Left hindlimb (tissue), 1 donor: ENCODE results near the gene SEC24A.
"Not testable (repeated sequence)": the region's sequence is repeated elsewhere in the genome, so short reads cannot be mapped to it uniquely, and the experiment has no call there.

Experiments used
- DNase-seq: peaks from one replicate; pipeline ENCODE4 v3.0.0-alpha.2; 2018

Gene SEC24A

DNA sequence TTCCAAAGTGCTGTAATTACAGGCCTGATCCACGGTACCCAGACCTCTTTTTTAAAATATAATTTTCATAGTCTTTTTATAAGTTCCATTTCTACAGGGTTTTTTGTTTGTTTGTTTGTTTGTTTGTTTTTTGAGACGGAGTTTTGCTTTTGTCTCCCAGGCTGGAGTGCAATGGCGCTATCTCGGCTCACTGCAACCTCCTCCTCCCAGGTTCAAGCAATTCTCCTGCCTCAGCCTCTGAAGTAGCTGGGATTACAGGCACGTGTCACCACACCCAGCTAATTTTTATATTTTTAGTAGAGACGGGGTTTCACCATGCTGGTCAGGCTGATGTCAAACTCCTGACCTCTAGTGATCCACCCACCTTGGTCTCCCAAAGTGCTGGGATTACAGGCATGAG, 2.1 kb downstream of the SEC24A start:
- DNase-seq: not testable (repeated sequence)

DNA sequence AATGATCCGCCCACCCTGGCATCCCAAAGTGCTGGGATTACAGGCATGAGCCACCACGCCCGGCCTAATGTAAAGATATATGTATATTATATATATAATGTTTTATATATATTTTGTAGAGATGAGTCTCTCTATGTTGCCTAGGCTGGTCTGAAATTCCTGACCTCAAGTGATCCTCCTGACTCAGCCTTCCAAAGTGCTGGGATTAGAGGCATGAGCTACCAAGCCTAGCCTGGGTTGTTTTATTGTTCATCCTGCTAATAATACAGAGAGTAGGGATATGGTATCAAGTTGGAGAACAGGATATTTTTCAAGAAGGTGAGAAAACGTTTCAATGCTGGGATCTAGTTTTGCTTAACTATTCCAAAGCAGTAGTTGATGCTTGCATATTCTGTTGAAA, 2.9 kb downstream of the SEC24A start:
- no peak for DNase-seq

DNA sequence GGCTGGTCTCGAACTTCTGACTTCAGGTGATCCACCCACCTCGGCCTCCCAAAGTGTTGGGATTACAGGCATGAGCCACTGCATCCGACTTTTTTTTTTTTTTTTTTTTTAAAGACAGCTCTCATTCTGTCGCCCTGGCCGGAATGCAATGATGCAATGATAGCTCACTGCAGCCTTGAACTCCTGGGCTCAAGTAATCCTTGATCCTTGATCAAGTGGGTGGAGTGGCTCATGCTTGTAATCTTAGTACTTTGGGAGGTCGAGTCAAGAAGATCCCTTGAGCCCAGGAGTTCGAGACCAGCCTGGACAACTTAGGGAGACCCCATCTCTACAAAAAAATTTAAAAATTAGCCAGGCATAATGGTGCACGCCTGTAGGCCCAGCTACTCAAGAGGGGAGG, 8.1 kb downstream of the SEC24A start:
- no peak for DNase-seq

DNA sequence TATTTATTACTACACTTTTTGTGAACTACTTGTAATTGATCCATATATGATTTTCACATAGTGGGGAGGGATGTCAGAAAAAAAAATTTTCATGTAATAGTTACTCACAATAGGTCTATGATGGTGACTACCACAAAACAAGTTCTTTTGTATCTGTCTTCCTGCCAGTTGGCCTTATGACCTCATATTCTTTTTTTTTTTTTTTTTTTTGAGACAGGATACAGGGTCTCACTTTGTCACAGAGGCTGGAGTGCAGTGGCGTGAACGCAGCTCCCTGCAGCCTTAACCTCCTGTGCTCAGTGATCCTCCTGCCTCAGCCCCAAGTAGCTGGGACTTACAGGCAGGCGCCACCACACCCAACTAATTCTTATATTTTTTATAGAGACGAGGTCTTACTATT, 10.9 kb downstream of the SEC24A start:
- DNase-seq: no peak

DNA sequence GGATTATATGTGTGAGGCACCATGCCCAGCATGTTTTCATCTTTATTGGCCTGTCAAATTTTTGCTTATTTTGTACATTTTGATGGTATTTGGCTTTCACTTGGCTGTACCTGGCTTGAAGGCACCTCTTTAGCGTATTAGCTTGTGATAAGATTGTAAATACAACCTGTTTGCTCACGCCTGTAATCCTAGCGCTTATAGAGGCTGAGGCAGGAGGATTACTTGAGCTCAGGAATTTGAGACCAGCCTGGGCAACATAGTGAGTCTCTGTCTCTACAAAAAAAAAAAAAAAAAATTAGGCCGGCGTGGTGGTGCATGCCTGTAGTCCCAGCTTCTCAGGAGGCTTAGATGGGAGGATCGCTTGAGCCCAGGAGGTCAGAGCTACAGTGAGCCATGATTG, 11.3 kb downstream of the SEC24A start:
- no peak for DNase-seq

DNA sequence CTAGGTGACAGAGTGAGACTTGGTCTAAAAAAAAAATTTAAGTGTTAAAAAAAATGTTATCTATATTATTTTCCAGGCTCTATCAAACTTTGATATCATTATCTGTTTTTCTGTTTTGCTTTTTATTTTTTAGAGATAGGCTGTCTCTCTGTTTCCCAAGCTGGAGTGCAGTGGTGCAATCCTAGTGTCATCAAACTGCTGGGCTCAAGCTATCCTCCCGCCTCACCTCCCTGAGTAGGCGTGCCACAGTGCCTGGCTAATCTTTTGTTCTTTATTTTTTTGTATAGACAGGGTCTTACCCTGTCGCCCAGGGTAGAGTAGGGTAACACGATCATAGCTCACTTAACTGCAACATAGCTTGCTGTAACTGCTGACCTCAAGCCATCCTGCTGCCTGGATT, 14.4 kb downstream of the SEC24A start:
- DNase-seq: no peak

DNA sequence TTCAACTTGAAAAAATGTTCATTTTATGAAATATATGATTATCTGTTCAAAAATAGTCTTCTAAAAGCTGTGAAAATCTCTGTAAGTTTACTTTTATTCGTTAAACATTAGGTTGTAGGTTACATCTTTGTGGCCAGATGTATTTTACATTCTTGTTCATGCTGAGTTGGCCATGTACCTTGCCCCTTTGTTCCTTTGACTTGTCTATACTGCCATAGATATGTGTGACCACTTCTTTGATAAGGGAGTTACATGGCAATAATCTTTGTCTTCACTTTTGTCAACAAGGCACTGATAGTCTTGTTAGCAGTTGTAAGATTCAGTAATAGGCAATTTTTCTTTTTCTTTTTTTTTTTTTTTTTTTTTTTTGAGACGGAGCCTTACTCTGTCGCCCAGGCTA, 15.9 kb downstream of the SEC24A start:
- DNase-seq: no peak

DNA sequence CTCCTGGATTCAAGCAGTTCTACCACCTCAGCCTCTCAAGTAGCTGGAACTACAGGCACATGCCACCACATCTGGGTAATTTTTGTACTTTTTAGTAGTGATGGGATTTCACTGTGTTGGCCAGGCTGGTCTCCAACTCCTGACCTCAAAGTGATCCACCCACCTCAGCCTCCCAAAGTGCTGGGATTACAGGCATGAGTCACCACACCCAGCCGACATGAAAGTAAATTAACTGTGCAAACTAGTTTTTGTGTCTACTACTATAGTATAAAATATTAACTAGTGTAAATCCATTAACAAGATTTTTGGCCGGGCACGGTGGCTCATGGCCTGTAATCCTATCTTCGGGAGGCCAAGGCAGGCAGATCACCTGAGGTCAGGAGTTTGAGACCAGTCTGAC, 25.0 kb downstream of the SEC24A start:
- not testable (repeated sequence) for DNase-seq

DNA sequence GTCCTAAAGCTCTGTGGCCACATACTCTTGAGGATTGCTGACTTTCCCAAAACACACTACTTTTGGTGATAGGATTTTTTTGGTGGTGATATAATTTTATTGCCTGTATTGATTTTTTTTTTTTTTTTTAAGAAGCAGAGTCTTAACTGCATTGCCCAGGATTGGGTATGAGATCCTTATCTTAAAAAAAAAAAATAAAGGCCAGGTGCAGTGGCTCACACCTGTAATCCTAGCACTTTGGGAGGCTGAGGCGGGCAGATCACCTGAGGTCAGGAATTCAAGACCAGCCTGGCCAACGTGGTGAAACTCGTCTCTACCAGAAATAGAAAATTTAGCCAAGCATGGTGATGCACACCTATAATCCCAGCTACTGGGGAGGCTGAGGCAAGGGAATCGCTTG, 28.8 kb downstream of the SEC24A start:
- DNase-seq: not testable (repeated sequence)

DNA sequence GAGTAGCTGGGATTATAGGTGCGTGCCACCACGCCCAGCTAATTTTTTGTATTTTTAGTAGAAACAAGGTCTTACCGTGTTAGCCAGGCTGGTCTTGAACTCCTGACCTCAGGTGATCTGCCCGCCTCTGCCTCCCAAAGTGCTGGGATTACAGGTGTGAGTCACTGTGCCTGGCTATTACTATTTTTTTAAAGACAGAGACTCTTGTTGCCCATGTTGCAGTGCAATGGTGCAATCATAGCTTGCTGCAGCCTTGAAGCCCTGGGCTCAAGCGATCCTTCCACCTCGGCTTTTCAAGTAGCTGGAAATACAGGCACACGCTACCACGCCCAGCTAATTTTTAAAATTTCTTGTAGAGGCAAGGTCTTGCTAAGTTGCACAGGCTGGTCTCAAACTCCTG, 41.6 kb downstream of the SEC24A start:
- not testable (repeated sequence) for DNase-seq

DNA sequence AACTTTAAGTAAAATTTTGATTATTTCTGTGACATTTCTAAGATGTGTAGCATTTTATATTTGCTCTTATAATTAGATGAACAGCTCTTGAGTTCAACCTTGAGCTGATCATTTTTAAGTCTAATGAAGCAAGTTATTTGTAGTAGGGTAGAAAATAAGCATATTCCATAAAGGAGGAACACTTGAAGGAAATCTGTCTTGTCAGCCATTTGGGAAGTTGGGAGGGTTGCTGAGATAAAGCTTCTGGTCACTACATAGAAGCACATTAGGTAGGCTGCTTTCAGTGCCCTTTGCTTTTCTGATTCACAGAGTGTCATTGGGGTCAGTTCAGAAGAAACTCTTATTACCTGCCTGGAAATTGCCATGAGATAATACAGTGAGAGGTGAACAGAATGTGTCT, 44.1 kb downstream of the SEC24A start:
- DNase-seq: no peak

DNA sequence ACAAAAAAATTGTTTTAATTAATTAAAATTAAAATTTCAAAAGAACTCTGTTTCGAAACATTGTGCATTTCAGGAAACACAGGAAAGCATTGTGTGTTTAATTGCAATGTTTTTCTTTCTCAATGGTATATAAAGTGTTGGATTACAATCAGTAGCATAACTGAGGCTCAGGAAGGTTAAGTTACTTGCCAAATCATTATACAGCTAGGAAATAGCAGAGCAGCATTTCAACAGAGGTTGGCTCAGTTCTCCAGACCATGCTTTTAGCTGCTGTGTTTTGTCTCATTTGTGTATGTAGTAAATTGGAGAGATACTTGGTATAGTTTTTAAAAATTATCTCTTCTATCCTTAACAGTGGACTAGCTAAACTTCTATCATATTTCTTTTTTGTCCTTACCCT, 59.7 kb downstream of the SEC24A start:
- no peak for DNase-seq

DNA sequence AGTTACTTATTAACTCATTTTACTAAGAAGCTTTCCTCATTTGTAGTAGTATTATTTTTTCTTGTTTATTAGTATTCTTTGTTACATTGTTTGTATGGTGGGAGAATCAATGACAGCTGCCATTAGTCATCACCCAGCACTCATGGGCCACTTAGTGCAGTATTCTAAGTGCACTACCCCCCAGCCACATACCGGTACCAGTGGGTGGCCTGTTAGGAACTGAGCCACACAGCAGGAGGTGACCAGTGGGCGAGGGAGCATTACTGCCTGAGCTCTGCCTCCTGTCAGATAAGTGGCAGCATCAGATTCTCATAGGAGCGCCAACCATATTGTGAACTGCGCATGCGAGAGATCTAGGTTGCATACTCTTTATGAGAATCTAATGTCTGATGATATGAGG, 65.5 kb downstream of the SEC24A start:
- DNase-seq: no peak

DNA sequence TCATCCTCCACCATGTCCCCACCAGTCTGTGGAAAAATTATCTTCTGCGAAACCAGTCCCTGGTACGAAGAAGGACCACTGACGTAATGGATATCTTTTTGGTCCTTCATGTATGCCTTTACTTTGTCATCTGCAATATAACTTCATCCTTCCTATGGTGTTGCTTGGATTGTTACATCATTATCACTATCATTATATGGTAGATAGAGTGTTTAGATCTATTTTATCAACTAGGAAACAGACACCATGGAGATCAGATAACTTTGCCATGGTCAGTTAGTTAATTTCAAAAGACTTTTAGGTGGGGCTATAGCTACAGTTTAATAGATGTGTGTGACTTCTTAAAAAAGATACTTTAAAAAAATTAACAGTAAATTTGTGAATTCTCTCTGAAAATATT, 66.0 kb downstream of the SEC24A start:
- no peak for DNase-seq

DNA sequence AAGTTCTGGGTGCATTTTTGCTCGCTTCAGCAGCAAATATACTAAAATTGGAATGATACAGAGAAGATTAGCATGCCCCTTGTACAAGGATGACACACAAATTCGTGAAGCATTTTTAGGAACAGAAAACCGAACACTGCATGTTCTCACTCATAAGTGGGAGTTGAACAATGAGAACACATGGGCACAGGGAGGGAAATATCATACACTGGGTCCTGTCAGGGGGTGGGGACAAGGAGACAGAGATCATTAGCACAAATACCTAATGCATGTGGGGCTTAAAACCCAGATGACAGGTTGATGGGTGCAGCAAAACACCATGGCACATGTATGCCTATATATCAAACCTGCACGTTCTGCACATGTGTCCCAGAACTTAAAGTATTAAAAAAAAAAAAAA, 66.9 kb downstream of the SEC24A start:
- DNase-seq: not testable (repeated sequence)

DNA sequence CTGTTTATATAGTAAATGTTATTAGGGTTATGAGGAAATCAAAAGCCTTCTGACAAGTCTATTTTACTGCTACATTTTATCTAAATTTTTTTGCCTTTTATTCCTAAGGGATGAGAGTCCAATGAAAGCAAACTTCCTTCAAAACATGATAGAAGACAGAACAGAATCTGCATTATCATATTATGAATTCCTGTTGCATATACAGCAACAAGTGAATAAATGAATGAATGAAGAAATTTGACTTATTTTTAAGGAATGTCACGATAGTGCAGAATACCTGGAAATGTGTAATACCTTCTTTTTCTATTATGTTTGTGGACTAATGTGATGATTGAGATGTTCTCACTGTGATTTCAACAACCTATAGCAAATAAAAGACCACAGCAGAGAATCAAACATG, 76.3 kb downstream of the SEC24A start:
- no peak for DNase-seq

DNA sequence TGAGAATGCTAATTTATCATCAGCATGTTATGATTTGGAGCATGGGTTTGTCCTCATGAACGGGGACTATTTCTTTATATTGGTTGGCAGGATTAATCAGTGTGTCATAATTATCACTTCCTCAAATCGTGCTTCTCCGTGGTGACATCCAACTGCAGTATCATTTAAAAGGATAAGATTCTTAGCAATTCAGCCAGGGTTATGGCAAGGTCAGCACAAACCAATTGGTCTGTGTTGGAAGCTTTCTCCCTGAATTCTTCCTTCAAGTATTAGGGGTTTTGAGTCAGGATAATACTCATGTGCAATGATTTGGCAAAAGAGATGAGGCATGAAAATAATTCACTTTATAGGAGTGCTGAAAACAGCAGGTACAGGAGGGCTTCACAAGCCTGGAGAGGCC, 84.2 kb downstream of the SEC24A start:
- DNase-seq: no peak

DNA sequence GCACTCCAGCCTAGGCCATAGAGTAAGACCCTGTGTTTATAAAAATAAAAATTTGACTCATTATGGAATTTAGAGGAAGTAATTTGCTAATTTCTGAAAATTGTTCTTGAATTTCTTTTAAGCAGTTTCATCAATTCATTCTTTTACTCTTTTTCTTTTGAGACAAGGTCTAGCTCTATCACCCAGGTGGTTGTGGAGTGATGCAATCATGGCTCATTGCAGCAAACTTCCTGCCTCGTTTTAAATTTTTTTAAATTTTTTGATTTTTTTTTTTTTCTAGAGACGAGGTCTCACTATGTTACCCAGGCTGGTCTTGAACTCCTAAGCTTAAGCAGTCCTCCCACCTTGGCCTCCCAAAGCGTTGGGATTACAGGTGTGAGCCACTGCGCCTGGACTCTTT, 86.7 kb downstream of the SEC24A start:
- no peak for DNase-seq

DNA sequence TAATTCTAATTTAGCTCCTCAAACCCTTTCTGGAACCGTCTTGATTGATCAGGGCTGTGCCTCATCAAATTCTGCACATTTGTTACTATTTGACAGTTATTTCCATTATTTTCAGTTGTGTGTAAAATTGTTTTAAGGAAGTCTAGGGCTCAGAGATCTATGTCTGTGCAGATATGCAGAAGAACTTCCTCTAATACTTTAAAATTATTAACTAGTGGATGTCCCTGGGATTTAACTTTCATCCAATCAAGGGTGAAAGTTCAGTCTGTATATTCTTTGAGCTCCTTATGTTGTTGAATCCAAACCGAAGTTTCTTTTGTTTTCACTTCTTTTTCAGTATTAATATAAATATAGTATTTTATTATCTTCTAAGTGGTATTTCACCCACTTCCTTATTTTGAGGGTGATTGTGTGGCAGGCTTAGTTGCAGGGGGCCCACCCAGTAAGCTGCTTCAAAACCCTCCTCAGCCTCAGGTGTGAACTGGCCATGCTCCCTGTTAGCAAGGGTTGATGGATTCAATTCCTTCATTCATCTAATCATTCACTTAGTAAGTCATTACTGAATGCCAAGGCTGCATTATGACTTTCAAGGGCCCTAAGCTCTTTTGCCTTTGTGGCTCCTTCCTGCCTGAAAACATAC, 87.7 kb downstream of the SEC24A start:
- no peak for DNase-seq

DNA sequence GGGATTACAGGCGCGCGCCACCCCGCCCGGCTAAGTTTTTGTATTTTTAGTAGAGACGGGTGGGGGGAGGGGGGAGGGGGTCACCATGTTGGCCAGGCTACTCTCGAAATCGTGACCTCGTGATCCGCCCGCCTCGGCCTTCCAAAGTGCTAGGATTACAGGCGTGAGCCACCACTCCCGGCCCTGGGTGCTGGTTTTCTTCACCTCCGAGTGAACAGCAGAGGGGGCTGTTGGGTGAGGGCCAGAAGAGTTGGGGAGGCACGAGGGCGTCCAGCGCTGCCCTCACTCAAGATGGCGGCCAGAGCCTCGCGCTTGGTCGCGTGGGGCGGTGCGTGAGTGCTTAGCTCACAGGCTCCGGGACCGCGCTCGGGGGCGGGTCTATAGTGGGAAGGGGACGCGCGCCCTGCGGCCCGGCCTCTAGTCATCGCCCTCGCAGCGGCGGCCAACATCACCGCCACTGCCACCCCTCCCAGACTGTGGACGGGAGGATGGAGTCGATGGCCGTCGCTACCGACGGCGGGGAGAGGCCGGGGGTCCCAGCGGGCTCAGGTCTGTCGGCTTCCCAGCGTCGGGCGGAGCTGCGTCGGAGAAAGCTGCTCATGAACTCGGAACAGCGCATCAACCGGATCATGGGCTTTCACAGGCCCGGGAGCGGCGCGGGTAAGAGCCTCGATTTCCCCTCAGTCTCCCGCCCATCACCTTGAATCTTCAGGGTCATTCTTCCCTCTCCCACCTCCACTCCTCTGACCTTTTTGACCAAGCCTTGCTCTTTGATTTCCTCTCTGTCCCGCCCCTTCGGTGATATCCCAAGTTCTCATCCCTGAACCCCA, 89.8 kb downstream of the SEC24A start, which contains the start of gene CAMLG:
CAMLG (plus strand) TSS at position 416 of the 830 bp plus-strand sequence; CDS start at position 489, 73 bp downstream.
- peak; percentile 98 for DNase-seq

DNA sequence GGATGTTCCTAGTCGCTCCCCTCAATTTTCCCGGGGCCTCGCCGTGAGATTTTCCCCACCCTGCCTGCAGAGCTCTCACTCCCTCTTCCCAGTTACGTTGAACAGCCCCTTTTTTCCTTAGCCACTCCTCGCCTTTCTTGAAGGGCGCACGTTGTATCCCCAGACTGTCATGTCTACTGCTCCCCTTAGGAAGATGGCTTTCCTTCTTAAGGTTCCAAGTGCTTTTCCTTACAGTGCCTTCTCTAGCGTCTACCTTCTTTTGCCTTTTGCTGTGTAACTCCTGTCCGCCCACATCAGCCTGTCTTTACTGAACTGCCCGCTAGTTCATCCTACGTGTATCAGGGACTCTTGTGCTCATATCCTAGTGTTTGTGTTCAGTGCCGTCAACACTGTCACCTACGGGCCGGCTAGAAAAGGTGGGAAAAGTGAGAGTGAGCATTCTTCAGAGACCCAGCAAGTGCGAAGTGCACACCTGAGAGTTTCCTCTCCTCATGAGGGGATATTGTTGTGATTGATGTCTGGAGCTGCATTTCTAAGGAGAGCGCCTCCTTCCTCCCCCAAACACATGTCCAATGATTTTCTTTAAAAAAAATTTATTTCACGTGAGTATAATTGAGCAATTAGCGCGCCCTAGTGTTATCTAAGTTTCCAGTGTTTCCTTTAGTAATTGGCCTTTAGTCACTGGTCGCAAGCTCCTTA, 90.5 kb downstream of the SEC24A start:
- DNase-seq: peak; percentile 36

DNA sequence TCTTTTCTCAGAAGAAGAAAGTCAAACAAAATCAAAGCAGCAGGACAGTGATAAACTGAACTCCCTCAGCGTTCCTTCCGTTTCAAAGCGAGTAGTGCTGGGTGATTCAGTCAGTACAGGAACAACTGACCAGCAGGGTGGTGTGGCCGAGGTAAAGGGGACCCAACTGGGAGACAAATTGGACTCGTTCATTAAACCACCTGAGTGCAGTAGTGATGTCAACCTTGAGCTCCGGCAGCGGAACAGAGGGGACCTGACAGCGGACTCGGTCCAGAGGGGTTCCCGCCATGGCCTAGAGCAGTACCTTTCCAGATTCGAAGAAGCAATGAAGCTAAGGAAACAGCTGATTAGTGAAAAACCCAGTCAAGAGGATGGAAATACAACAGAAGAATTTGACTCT, 92.5 kb downstream of the SEC24A start:
- no peak for DNase-seq

DNA sequence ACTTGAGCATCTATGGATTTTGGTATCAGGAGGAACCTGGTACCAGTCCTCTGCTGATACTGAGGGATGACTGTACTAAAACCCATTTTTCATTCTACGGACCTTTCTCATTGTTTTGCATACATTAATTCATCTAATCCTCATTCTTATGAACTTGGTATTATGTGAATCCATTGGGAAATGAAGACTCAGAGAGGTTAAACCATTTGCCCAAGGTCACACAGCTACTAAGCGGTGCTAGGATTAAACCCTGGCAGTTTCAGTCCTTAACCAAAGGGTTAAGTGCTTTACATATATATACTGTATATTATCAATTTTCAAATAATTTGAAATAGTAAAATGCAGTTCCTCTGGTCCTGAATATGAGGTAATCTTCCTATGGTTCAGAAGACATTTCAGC, 93.5 kb downstream of the SEC24A start:
- DNase-seq: no peak

DNA sequence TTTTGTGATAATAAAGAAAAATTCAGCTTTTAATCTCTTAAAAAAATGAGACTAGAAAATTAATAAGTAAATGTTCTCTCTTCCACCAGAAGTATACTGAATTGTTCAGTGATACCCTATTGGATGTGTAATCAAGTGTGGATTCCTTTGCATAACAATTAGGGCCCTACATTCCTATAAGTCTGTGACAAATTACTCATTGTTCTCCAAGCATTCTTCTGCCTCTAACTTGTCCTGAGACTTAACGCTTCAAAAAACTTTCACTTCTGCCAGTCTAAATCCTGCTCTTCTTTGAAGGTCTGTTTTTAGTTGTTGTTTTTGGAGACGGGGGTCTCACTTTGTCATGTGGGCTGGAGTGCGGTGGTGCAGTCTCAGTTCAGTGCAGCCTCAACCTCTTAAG, 100.8 kb downstream of the SEC24A start:
- DNase-seq: no peak
